Skeletal muscle satellite cell (primary cell): ENCODE data around the gene HECTD4.
"Not testable (repeated sequence)": the region's sequence is repeated elsewhere in the genome, so short reads cannot be mapped to it uniquely, and the experiment has no call there.

Experiments used
- H3K27me3 ChIP-seq: 2 replicates; pipeline ENCODE4 v1.7.0; 2013; ENCODE audit warnings: low read length; ENCODE audit not compliant: control insufficient read depth, insufficient read depth
- H3K36me3 ChIP-seq: 2 replicates; pipeline ENCODE4 v1.7.0; 2013; ENCODE audit warnings: mild to moderate bottlenecking, control low read depth, low read length; ENCODE audit not compliant: insufficient read depth
- H3K4me1 ChIP-seq: 2 replicates; pipeline ENCODE4 v1.7.0; 2013; ENCODE audit warnings: low read length; ENCODE audit not compliant: control insufficient read depth, insufficient read depth
- H3K4me2 ChIP-seq: 2 replicates; pipeline ENCODE4 v1.7.0; 2013; ENCODE audit warnings: mild to moderate bottlenecking, low read length
- H3K4me3 ChIP-seq: 2 replicates; pipeline ENCODE4 v1.7.0; 2013; ENCODE audit warnings: low read length
- H3K9ac ChIP-seq: 2 replicates; pipeline ENCODE4 v1.7.0; 2013; ENCODE audit warnings: mild to moderate bottlenecking, low read depth, low read length, moderate library complexity
- H3K9me3 ChIP-seq: replicated peaks from 2 replicates; pipeline ENCODE4 v1.7.0; 2013; ENCODE audit warnings: mild to moderate bottlenecking, control low read depth, low read length

Gene HECTD4

DNA sequence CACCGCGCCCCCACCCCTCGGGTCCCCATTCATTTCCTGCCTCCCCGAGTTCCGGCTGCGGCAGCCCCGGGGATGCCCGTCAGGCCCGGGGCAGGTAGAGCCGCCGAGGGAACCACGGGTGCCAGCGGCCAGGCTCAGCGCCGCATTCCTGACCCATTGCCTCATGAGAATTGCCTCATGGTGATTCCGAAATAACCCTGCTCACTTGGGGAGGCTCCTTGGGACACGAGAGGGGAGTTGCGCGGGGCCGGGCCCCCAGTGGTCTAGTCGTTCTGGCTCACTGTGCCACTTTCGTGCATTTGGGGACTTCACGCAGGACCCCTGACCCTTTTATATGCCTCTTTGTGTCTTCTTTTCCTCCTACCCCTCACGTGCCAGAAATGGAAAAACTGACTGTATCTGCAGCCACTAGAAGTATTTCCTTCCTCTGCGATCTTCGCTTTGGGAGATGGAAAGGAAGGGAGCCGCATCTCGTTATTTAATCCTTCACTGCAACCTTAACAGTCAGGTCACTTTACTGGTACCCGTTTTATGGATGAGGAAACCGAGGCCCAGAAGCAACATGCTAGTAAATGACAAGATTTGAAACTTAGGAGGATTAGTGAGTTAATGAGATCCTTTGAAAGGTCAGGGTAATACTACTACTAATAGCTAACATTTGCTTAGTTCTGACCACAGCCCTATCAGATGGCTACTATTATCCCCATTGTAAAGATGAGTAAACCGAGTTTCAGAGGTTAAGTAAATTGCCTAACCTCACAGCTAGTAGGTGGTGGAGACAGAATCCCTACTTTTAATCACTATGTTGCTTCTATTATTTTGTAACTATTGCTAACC, 37.3 kb upstream of the HECTD4 start:
- Histone ChIP-seq H3K9me3 (no peaks in the 10 kb centered on the region), H3K4me2 (peak overlapping the region; percentile 90), H3K9ac (peak overlapping the region; percentile 98), H3K27me3 (no peaks in the 10 kb centered on the region), H3K4me3 (peak overlapping the region; percentile 96), H3K4me1 (peaks cover 18% of the 10 kb centered on the region), H3K36me3 (no peaks in the 10 kb centered on the region)

DNA sequence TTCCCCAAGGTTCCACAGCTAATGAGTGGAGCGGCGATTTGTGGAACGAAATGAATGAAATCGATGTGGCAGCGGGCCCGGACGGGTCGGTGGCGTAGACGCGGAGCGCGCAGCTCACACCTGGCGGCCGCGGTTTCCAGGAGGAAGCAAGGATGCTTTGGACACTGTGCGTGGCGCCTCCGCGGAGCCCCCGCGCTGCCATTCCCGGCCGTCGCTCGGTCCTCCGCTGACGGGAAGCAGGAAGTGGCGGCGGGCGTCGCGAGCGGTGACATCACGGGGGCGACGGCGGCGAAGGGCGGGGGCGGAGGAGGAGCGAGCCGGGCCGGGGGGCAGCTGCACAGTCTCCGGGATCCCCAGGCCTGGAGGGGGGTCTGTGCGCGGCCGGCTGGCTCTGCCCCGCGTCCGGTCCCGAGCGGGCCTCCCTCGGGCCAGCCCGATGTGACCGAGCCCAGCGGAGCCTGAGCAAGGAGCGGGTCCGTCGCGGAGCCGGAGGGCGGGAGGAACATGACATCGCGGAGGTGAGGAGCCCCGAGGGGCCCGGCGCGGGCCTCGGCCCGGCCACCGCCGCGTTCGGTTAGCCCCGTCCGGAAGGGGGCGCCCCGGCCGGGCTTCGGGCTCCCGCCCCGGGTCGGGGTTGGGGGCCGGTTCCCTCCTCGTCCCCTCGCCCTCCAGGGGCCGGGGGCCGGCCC, 36.5 kb upstream of the HECTD4 start, which contains the start of gene PTPN11:
Gene PTPN11 (plus strand): TSS at position 340 of the 689 bp plus-strand sequence. CDS start 165 bp downstream, at position 505.
- Histone ChIP-seq H3K9me3 (no peaks in the 10 kb centered on the region), H3K4me3 (peak within 1 kb of the TSS; percentile 96), H3K4me1 (peaks cover 18% of the 10 kb centered on the region), H3K9ac (peak within 1 kb of the TSS; percentile 98), H3K27me3 (no peaks in the 10 kb centered on the region), H3K4me2 (peak within 1 kb of the TSS; percentile 90), H3K36me3 (no peaks in the 10 kb centered on the region)

DNA sequence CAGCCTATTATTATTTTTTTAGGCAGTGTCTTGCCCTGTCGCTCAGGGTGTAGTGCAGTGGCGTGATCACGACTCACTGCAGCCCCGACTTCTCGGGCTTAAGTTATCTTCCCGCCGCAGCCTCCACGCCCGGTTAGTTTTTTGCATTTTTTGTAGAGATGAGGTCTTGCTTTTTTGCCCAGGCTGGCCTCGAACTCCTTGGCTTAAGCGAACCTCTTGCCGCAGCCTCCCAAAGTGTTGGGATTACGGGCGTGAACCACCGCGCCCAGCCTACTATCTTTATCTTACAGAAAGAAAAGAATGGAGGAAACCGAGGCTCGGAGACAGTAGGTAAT, 36.0 kb upstream of the HECTD4 start:
- Histone ChIP-seq H3K4me2 (peak overlapping the region; percentile 89), H3K9ac (peak overlapping the region; percentile 98), H3K4me1 (peaks cover 18% of the 10 kb centered on the region), H3K27me3 (no peaks in the 10 kb centered on the region), H3K4me3 (peak overlapping the region; percentile 96), H3K36me3 (no peaks in the 10 kb centered on the region), H3K9me3 (no peaks in the 10 kb centered on the region)

- not testable (repeated sequence) for H3K27me3 ChIP-seq, H3K4me2 ChIP-seq, H3K9ac ChIP-seq, H3K9me3 ChIP-seq, H3K4me3 ChIP-seq, H3K4me1 ChIP-seq, H3K36me3 ChIP-seq
Measured at GRCh38 chr12:112415457-112415856, 33.2 kb upstream of the HECTD4 start.

DNA sequence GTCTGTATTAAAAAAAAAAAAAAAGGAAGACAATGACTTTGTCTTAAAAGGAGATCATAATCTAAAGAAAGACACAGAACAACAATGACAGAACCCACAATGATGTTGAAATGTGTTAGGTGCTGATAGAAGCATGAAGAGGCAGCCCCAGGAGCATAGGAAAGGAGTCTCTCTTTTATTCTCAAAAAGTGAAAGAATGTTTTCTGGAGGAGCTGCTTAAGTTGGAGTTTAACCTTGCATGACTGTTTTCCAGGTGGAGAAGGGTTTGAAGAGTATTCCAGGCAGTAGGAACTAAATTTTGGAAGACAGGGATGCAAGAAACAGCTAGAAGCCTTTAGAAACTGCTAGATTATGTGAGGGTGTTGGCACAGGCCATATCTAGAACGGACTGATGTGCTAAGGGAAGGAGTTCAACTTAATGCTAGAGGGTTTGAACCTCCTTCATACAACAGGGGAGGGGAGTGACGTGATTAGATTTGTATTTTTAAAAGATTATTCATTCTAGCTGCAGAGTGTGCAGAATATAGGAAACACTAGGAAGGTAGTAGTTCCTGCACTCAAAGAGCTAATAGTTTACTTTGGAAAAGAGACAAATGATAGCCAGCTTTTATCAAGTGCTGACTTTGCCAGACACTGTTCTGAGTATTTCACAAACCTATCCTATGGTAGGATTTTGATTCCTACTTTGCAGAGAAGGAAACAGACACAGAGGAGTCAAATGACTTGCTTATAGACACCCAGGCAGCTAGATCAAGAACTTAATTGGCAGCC, 31.8 kb upstream of the HECTD4 start:
- Histone ChIP-seq H3K9me3 (no peaks in the 10 kb centered on the region), H3K4me3 (no peak overlapping the region), H3K27me3 (no peaks in the 10 kb centered on the region), H3K4me1 (no peaks in the 10 kb centered on the region), H3K9ac (no peak overlapping the region), H3K4me2 (no peak overlapping the region), H3K36me3 (no peaks in the 10 kb centered on the region)

DNA sequence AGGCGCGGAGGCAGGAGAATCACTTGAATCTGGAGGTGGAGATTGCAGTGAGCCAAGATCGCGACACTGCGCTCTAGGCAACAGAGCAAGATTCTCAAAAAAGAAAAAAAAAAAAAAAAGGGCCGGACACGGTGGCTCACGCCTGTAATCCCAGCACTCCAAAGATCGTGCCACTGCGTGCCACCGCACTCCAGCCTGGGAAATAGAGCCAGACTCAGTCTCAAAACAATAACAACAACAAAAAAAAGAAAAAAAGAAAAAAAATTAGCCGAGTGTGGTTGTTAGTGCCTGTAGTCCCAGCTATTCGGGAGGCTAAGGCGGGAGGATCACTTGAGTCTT, 27.6 kb upstream of the HECTD4 start:
- Histone ChIP-seq H3K4me3 (no peak overlapping the region), H3K9ac (no peak overlapping the region), H3K27me3 (no peaks in the 10 kb centered on the region), H3K4me1 (peaks cover 17% of the 10 kb centered on the region), H3K9me3 (no peaks in the 10 kb centered on the region), H3K4me2 (no peak overlapping the region), H3K36me3 (peaks cover 34% of the 10 kb centered on the region)

DNA sequence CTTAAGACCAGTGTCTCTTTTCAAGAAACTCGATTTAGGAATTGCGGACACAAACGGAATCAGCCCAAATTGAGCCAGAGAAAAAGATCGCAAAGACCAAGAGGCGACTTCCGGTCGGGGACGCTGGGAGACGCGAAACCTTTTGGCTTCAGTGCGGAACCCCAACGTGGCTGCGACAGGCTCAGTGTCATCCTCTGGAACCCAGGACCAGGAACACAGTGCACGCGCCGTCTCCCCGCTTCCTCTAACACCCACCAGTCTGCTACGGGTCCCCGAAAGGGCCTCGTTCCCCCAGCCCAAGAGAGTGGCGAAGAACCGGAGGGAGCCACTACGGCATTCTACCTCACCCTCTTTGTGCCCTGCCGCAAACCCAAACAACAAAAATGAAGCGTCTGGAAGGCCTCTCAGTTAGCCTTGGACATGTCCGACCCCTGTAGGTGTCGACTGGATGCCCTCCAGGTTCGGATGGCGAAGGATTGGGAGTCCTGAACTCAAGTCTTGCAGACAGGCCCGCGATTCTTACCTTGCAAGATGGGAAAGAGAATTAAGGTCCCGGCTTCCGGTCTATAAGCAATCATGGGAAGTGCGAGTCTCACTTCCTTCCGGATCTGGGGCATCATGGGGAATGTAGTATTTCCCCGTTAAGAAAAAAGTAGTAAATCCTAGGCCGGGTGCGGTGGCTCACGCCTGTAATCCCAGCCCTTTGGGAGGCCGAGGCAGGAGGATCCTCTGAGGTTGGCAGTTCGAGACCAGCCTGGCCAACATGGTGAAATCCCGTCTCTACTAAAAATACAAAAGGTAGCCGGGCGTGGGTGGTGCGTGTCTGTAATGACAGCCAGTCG, 27.1 kb upstream of the HECTD4 start, which contains the start of gene RPL6:
Gene RPL6 (minus strand): TSS at position 542 of the 842 bp plus-strand sequence. CDS start 949 bp downstream, outside the sequence.
- Histone ChIP-seq H3K27me3 (no peaks in the 10 kb centered on the region), H3K9me3 (no peaks in the 10 kb centered on the region), H3K36me3 (peaks cover 40% of the 10 kb centered on the region), H3K4me1 (peaks cover 17% of the 10 kb centered on the region), H3K9ac (peak within 1 kb of the TSS; percentile 97), H3K4me2 (peak within 1 kb of the TSS; percentile 86), H3K4me3 (peak within 1 kb of the TSS; percentile 87)

DNA sequence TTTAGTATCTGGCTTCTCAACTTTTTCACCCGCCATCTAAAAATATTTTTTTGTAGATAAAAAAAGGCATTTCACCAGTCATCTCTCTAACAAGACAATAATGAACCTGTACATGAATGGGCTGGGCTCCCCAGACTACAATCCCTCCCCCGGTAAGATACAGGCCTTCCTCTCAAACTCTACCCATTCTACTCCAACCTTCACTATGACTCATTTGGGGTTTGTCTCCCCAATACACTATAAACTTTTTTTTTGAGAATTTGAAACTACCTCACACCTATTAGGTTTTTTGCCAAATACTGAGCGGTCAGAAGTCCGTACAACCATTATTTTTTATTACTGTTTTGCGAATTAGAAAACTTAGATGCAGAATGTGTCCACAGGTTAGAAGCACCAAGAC, 26.4 kb upstream of the HECTD4 start:
- H3K27me3 ChIP-seq = no peaks in the 10 kb centered on the region
- peak overlapping the region; percentile 97 for H3K9ac ChIP-seq
- peaks cover 17% of the 10 kb centered on the region for H3K4me1 ChIP-seq
- no peaks in the 10 kb centered on the region for H3K9me3 ChIP-seq
- H3K4me3 ChIP-seq = peak overlapping the region; percentile 87
- peaks cover 47% of the 10 kb centered on the region for H3K36me3 ChIP-seq
- H3K4me2 ChIP-seq = peak overlapping the region; percentile 86

DNA sequence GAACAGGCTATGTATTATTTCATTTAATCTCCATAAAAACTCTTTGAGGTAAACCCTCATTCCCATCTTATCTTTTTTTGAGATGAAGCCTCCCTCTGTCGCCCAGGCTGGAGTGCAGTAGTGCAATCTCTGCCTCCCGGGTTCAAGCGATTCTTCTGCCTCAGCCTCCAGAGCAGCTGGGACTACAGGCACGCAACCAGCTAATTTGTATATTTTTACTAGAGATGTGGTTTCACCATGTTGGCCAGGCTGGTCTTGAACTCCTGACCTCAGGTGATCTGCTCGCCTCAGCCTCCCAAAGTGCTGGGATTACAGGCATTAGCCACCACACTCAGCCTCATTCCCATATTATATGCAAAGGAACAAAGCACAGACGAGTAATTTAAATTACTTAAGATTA, 25.5 kb upstream of the HECTD4 start:
- H3K4me1 ChIP-seq = peaks cover 17% of the 10 kb centered on the region
- peak overlapping the region; percentile 86 for H3K4me2 ChIP-seq
- peak overlapping the region; percentile 87 for H3K4me3 ChIP-seq
- H3K9me3 ChIP-seq, H3K27me3 ChIP-seq: not testable (repeated sequence)
- peak overlapping the region; percentile 97 for H3K9ac ChIP-seq
- H3K36me3 ChIP-seq = peaks cover 47% of the 10 kb centered on the region

DNA sequence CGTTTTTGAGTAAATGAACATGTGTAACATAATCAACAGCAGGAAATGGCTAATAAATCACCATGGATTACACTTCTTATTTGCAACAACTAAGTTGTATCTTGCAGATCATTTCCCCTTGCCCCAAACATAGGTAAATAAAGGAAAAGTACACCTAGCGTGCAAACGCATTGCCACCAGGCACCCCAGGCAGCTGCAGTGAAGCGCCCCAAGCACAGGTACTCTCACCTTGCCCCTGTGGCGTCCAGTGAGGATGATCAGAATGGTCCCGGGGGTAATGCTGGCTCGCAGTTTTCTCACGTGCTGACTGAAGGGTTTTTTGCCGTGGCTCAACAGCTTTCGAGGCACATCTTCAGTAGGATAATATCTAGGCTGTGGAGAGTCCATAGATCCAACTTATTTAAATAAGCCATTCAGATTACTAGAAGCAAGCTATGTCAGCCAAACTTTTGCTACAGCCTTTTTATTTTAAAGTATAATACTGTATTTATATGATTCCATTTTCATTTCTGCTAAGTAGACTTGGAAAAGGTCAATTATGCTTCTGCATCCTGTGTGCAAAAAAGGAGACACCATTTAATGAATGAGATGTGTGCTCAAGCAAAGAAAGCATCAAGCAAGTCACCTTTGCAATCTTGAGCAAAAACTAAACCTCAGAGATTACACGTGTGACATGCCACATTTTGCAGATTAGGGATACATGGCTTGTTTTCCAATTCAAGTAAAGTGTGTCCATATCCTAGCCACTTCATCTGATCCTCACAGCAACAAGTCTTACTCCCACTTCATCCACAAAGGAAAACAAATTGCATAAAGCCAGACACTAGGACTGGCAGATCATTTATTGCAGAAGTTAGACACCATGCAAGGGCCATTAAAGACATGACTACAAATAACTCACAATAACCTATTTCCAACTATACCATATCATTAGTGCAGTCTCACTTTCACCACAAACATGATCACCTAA, 24.6 kb upstream of the HECTD4 start:
- H3K36me3 ChIP-seq = peaks cover 47% of the 10 kb centered on the region
- H3K9ac ChIP-seq = peak overlapping the region; percentile 97
- H3K4me2 ChIP-seq = peak overlapping the region; percentile 86
- H3K4me1 ChIP-seq = peaks cover 17% of the 10 kb centered on the region
- no peaks in the 10 kb centered on the region for H3K27me3 ChIP-seq
- no peaks in the 10 kb centered on the region for H3K9me3 ChIP-seq
- H3K4me3 ChIP-seq = peak overlapping the region; percentile 87
